ENCODE results near the gene DEFB127.

DNA sequence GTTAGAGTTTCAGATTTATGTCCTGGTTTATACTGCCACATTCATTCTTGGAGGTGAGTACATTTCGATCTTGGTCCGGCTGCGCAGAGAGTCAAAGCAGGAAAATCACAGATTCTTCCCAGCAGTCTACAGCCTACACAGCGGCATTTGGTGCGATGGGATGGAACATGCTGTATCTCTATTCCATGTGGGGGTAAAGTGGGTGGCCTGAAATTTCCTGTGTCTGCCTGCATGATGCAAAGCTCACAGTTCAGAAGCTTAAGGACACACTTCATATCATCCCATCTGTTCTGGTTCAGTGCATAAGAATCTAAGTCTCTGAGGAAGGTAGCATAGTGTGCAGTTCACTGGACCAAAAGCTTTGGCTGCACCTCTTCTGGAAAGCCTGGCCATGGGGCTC is at the start of gene DEFB127:
- TF ChIP-seq POLR2AphosphoS5 (IDR thresholded peaks at IDR 0.05; ENCODE audit: low read length) (no peak), RFX5 (IDR thresholded peaks at IDR 0.05; ENCODE audit: low read depth, low read length) (no peak), YY1 (IDR thresholded peaks at IDR 0.05; ENCODE audit: low read depth, low read length) (no peak), RELA (IDR thresholded peaks at IDR 0.05; ENCODE audit: borderline replicate concordance, partially characterized antibody) (no peak), SPI1 (IDR thresholded peaks at IDR 0.05; ENCODE audit: borderline replicate concordance, insufficient read depth, low read depth, low read length) (no peak), EP300 (IDR thresholded peaks at IDR 0.05; ENCODE audit: borderline replicate concordance in 1 of 2, control insufficient read depth in 1 of 2, low read depth in 2 of 2, low read length in 2 of 2) (no peak)
- TF ChIP-seq, protein P1, sequence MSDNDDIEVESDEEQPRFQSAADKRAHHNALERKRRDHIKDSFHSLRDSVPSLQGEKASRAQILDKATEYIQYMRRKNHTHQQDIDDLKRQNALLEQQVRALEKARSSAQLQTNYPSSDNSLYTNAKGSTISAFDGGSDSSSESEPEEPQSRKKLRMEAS (IDR thresholded peaks at IDR 0.05; ENCODE audit: low read depth, low read length) = no peak
- TF ChIP-seq, protein P2, sequence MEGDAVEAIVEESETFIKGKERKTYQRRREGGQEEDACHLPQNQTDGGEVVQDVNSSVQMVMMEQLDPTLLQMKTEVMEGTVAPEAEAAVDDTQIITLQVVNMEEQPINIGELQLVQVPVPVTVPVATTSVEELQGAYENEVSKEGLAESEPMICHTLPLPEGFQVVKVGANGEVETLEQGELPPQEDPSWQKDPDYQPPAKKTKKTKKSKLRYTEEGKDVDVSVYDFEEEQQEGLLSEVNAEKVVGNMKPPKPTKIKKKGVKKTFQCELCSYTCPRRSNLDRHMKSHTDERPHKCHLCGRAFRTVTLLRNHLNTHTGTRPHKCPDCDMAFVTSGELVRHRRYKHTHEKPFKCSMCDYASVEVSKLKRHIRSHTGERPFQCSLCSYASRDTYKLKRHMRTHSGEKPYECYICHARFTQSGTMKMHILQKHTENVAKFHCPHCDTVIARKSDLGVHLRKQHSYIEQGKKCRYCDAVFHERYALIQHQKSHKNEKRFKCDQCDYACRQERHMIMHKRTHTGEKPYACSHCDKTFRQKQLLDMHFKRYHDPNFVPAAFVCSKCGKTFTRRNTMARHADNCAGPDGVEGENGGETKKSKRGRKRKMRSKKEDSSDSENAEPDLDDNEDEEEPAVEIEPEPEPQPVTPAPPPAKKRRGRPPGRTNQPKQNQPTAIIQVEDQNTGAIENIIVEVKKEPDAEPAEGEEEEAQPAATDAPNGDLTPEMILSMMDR (IDR thresholded peaks at IDR 0.05 in 2 of 3, conservative IDR thresholded peaks at IDR 0.05 in 1 of 3; ENCODE audit: control insufficient read depth in 2 of 3, extremely low read depth in 1 of 3, insufficient read depth in 1 of 3, low read depth in 3 of 3, low read length in 3 of 3) = no peak
